HepG2 (cell line): Measurements from ENCODE around the gene RDH16. TPM values are rescaled to one million over a fixed set of nuclear protein-coding genes. Genes with fewer than 3 reads are reported as not detected.
"Not testable (repeated sequence)": the region's sequence is repeated elsewhere in the genome, so short reads cannot be mapped to it uniquely, and the experiment has no call there.

Experiments used
- ATAC-seq: fragments of 200-7000 bp; cut with Tn5 transposase; 3 replicates; pipeline ENCODE4 v1.9.1; 2020; ENCODE audit warnings: mild to moderate bottlenecking, moderate library complexity
- BruUV-seq: library from RNA; stranded (reverse); fragments of 400-500 nt; replicated peaks from 2 replicates; lab custom pipeline; 2021; lab: Mats Ljungman, UMichigan
- CTCF ChIA-PET: fragments of 300-600 bp; formaldehyde crosslinking; extraction: SDS; loops from one replicate; lab custom pipeline; 2021; ENCODE audit warnings: low total read pairs, inconsistent platforms, low intra/inter-chr PET ratio; lab: Yijun Ruan, JAX
- POLR2A ChIA-PET: fragments of 350-600 bp; sonication (Branson Sonifier 250); formaldehyde crosslinking; loops from one replicate; lab custom pipeline; 2020; ENCODE audit warnings: antibody characterized with exemption, inconsistent platforms; lab: Yijun Ruan, JAX
- DNase-seq: peaks from one replicate; pipeline ENCODE4 v3.0.0-alpha.2; 2015; ENCODE audit warnings: low spot score
- FAIRE-seq: peaks from 3 replicates; lab custom pipeline; 2011; peaks lifted over from hg19 to GRCh38; lab: Jason Lieb, UNC
- H2AFZ ChIP-seq: one replicate; pipeline ENCODE4 v1.6.1; 2011; ENCODE audit warnings: low read length, inconsistent platforms
- H3K27ac ChIP-seq: fragments of 300-600 bp; 3 replicates; pipeline ENCODE4 v1.8.0; 2011; ENCODE audit warnings: mixed run types, mild to moderate bottlenecking, mixed read lengths, low read length, inconsistent platforms; ENCODE audit not compliant: insufficient read depth; ENCODE audit errors: extremely low read length
- H3K27me3 ChIP-seq, 2 experiments: fragments of 200-600 bp in 1 of 2; 2 replicates in 1 of 2; 3 replicates in 1 of 2; pipeline versions ENCODE4 v1.6.0 to v1.8.0; 2011; ENCODE audit warnings: low read length in 2 of 2, mild to moderate bottlenecking in 2 of 2, moderate library complexity in 2 of 2, inconsistent platforms in 1 of 2; ENCODE audit not compliant: insufficient read depth in 2 of 2, control insufficient read depth in 1 of 2
- H3K36me3 ChIP-seq, 2 experiments: fragments of 200-600 bp in 1 of 2; replicated peaks in 1 of 2; 2 replicates in 1 of 2; 3 replicates in 1 of 2; pipeline versions ENCODE4 v1.5.1 to v1.8.0; 2011; ENCODE audit warnings: low read length in 2 of 2, inconsistent platforms in 1 of 2; ENCODE audit not compliant: insufficient read depth in 2 of 2, control insufficient read depth in 1 of 2
- H3K4me1 ChIP-seq: 2 replicates; pipeline ENCODE4 v1.5.1; 2012; ENCODE audit warnings: low read length, inconsistent platforms; ENCODE audit not compliant: insufficient read depth
- H3K4me2 ChIP-seq: 2 replicates; pipeline ENCODE4 v1.6.0; 2011; ENCODE audit warnings: low read depth, low read length, inconsistent platforms
- H3K4me3 ChIP-seq, 3 experiments: fragments of 200-600 bp in 1 of 3; sonication (generic), shearing (Covaris generic) in 1 of 3; replicated peaks in 1 of 3; 2 replicates each; pipeline ENCODE4 v1.5.1; 2011 to 2016; ENCODE audit warnings: low read length in 3 of 3, inconsistent platforms in 2 of 3, low read depth in 2 of 3, mild to moderate bottlenecking in 2 of 3, control low read depth in 1 of 3, mixed read lengths in 1 of 3; ENCODE audit not compliant: insufficient read depth in 1 of 3
- H3K79me2 ChIP-seq: one replicate; pipeline ENCODE4 v1.6.1; 2011; ENCODE audit warnings: low read length, inconsistent platforms; ENCODE audit not compliant: insufficient read depth
- H3K9ac ChIP-seq: 2 replicates; pipeline ENCODE4 v1.6.0; 2011; ENCODE audit warnings: mild to moderate bottlenecking, low read depth, low read length, inconsistent platforms; ENCODE audit not compliant: insufficient read depth
- H3K9me3 ChIP-seq: 2 replicates; pipeline ENCODE4 v1.5.1; 2012; ENCODE audit warnings: mild to moderate bottlenecking, low read length
- H4K20me1 ChIP-seq: 2 replicates; pipeline ENCODE4 v1.6.0; 2011; ENCODE audit warnings: inconsistent platforms, mild to moderate bottlenecking, low read length, moderate library complexity; ENCODE audit not compliant: insufficient read depth
- CBX5 ChIP-seq: sonication (generic); formaldehyde crosslinking; IDR thresholded peaks from 2 replicates; pipeline ENCODE4 v1.4.0; 2020; ENCODE audit warnings: missing genetic modification reagents, borderline replicate concordance
- NCOA5 ChIP-seq: sonication (generic); formaldehyde crosslinking; IDR thresholded peaks from 2 replicates; pipeline ENCODE4 v1.4.0; 2020; ENCODE audit warnings: missing genetic modification reagents
- POLR2AphosphoS2 ChIP-seq: IDR thresholded peaks from 2 replicates; pipeline ENCODE4 v1.6.1; 2011; ENCODE audit warnings: low read depth, low read length, improper control_type of control experiment
- TARDBP ChIP-seq: sonication (generic); formaldehyde crosslinking; IDR thresholded peaks from 2 replicates; pipeline ENCODE4 v1.8.0; 2022; ENCODE audit warnings: mild to moderate bottlenecking, missing genetic modification reagents
- TCF7 ChIP-seq: sonication (generic); IDR thresholded peaks from 2 replicates; pipeline ENCODE4 v1.6.1; 2016; ENCODE audit warnings: antibody characterized with exemption, low read depth
- ZBTB42 ChIP-seq: sonication (generic); formaldehyde crosslinking; IDR thresholded peaks from 2 replicates; pipeline ENCODE4 v1.5.0; 2020; ENCODE audit warnings: mild to moderate bottlenecking, missing genetic modification reagents
- ZFP82 ChIP-seq: sonication (generic); formaldehyde crosslinking; IDR thresholded peaks from 2 replicates; pipeline ENCODE4 v1.5.1; 2020; ENCODE audit warnings: mild to moderate bottlenecking, missing genetic modification reagents, borderline replicate concordance
- ZNF567 ChIP-seq: sonication (generic); formaldehyde crosslinking; IDR thresholded peaks from 2 replicates; pipeline ENCODE4 v1.8.1; 2023; ENCODE audit warnings: mild to moderate bottlenecking, missing genetic modification reagents, borderline replicate concordance
- ZNF687 ChIP-seq: sonication (generic); formaldehyde crosslinking; IDR thresholded peaks from 2 replicates; pipeline ENCODE4 v1.5.1; 2020; ENCODE audit warnings: mild to moderate bottlenecking, missing genetic modification reagents, moderate library complexity
- WGBS: methylation state at CpG from one replicate; pipeline ENCODE4 v1.1.6; 2017; ENCODE audit warnings: low lambda C conversion rate; 5-methylcytosine and 5-hydroxymethylcytosine counted together
- in situ Hi-C: cut with HindIII; loops from 2 replicates; pipeline ENCODE4 v1.10.0; 2017; ENCODE audit warnings: low pct_unique_long_range_greater_than_20kb; ENCODE audit not compliant: extremely low pct_ligation_motif_present
- intact Hi-C: fragments of 100-400 bp; cut with micrococcal nuclease; formaldehyde crosslinking; loops from one replicate; pipeline ENCODE4 v1.10.0; 2022; ENCODE audit not compliant: unreplicated experiment
- polyA plus RNA-seq, 8 experiments: library from polyadenylated mRNA; depleted of rRNA in 3 of 8; stranded (reverse) in 7 of 8; unstranded in 1 of 8; fragments of >200 nt; fragmentation: Illumina TruSeq in 4 of 8; extraction: Trizol in 4 of 8; gene quantifications; 2 replicates each; pipeline versions ENCODE4 v1.2.1 to v1.2.3, GENCODE V29; 2011 to 2016; ENCODE audit warnings: low read depth in 4 of 8, missing spikeins in 1 of 8, mixed read lengths in 1 of 8; ENCODE audit not compliant: insufficient read depth in 1 of 8
- total RNA-seq, 5 experiments: library from RNA; depleted of rRNA; stranded (reverse); fragments of >200 nt; fragmentation: Illumina TruSeq; extraction: Trizol; gene quantifications; 2 replicates each; pipeline ENCODE4 v1.2.3, GENCODE V29; 2016; ENCODE audit warnings: low read depth in 1 of 5

Gene RDH16
- total and polyA plus RNA-seq, 2 of the 13 experiments (the other 11 are each of a cell fraction or from before 2014, with no cell fraction given) = 0.05 to 0.13 TPM

- TF ChIP-seq TARDBP (CRISPR knock-in tag) (no peak), ZFP82 (CRISPR knock-in tag) (no peak), NCOA5 (CRISPR knock-in tag) (no peak), ZNF687 (CRISPR knock-in tag) (no peak), TCF7 (no peak), ZBTB42 (CRISPR knock-in tag) (no peak), ZNF567 (CRISPR knock-in tag) (no peak), CBX5 (CRISPR knock-in tag) (no peak), POLR2AphosphoS2 (no peak)
Observed at GRCh38 chr12:56978397-56979138, 21.2 kb upstream of the RDH16 start (continued).

- CTCF ChIA-PET, H3K9ac ChIP-seq, intact Hi-C loops, FAIRE-seq, H2AFZ ChIP-seq, POLR2A ChIA-PET, H3K9me3 ChIP-seq, H3K36me3 ChIP-seq, BruUV-seq, H3K27ac ChIP-seq, ATAC-seq, DNase-seq, H3K27me3 ChIP-seq, H3K4me1 ChIP-seq, H3K4me3 ChIP-seq, H4K20me1 ChIP-seq, H3K4me2 ChIP-seq, in situ Hi-C loops, H3K79me2 ChIP-seq: not testable (repeated sequence)
- WGBS = 35% methylated on average over 4 of the region's 4 CpGs
Observed at GRCh38 chr12:56977361-56977760, 20.0 kb upstream of the RDH16 start.

GRCh38 chr12:56974224-56974623, 16.8 kb upstream of the RDH16 start:
- CTCF ChIA-PET, DNase-seq, POLR2A ChIA-PET, H3K4me2 ChIP-seq, ATAC-seq, H3K9me3 ChIP-seq, H3K4me3 ChIP-seq, H3K79me2 ChIP-seq, in situ Hi-C loops, BruUV-seq, H4K20me1 ChIP-seq, FAIRE-seq, H3K36me3 ChIP-seq, H3K9ac ChIP-seq, H3K27ac ChIP-seq, intact Hi-C loops, H2AFZ ChIP-seq, H3K4me1 ChIP-seq, H3K27me3 ChIP-seq: not testable (repeated sequence)
- WGBS = 67% methylated on average over 3 of the region's 3 CpGs
